ENCODE results near the gene CCNDBP1.

DNA sequence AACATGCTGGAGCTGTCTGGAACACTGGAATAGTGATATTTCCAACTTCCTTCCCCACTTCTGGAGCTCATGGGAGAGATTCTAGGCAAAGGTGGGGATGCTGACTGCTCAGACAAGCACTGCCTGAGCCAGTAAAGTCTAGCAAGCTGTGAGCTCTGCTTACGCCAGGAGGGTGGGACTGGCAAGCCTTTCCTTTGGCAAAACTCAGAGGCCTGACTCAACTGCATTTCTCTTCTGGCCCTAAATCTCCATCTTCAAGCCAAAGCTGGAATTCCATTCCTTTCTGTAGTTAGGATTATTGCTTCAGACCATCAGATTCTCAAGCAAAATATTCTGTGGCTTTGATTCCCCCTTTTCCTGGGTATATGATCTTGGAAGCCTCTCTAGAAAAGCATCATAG, 55.9 kb downstream of the CCNDBP1 start:
- no peak for TF ChIP-seq EZH2 (IDR thresholded peaks at IDR 0.05; ENCODE audit: insufficient read depth, low read length)
- TF ChIP-seq, protein P1, sequence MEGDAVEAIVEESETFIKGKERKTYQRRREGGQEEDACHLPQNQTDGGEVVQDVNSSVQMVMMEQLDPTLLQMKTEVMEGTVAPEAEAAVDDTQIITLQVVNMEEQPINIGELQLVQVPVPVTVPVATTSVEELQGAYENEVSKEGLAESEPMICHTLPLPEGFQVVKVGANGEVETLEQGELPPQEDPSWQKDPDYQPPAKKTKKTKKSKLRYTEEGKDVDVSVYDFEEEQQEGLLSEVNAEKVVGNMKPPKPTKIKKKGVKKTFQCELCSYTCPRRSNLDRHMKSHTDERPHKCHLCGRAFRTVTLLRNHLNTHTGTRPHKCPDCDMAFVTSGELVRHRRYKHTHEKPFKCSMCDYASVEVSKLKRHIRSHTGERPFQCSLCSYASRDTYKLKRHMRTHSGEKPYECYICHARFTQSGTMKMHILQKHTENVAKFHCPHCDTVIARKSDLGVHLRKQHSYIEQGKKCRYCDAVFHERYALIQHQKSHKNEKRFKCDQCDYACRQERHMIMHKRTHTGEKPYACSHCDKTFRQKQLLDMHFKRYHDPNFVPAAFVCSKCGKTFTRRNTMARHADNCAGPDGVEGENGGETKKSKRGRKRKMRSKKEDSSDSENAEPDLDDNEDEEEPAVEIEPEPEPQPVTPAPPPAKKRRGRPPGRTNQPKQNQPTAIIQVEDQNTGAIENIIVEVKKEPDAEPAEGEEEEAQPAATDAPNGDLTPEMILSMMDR (IDR thresholded peaks at IDR 0.05; ENCODE audit: insufficient read depth, low read depth, low read length) = no peak
